ENCODE measurements around the gene TMEM61.

DNA sequence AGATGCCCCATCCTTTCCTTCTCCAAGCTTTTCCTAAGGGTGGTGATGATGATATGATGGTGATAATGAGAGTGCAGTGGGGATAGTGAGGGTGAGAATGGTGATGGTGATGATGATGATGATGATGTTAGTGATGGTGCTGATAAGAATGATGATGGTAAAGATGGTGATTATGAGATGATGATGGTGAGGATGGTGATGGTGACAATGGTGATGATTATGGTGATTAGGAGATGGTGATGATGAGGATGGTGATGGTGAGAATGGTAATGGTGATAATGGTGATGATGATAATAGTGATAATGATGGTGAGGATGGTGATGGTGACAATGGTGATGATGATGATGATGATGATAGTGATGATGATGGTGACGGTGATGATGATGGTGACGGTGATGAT is 22.3 kb downstream of the TMEM61 start:
- TF ChIP-seq, protein P1, sequence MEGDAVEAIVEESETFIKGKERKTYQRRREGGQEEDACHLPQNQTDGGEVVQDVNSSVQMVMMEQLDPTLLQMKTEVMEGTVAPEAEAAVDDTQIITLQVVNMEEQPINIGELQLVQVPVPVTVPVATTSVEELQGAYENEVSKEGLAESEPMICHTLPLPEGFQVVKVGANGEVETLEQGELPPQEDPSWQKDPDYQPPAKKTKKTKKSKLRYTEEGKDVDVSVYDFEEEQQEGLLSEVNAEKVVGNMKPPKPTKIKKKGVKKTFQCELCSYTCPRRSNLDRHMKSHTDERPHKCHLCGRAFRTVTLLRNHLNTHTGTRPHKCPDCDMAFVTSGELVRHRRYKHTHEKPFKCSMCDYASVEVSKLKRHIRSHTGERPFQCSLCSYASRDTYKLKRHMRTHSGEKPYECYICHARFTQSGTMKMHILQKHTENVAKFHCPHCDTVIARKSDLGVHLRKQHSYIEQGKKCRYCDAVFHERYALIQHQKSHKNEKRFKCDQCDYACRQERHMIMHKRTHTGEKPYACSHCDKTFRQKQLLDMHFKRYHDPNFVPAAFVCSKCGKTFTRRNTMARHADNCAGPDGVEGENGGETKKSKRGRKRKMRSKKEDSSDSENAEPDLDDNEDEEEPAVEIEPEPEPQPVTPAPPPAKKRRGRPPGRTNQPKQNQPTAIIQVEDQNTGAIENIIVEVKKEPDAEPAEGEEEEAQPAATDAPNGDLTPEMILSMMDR (IDR thresholded peaks at IDR 0.05) = no peak
- TF ChIP-seq POLR2A (IDR thresholded peaks at IDR 0.05) = no peak
